B cell (primary cell): ENCODE results near the gene GNPDA1.

Experiments used
- EZH2 ChIP-seq: IDR thresholded peaks from 2 replicates; pipeline ENCODE4 v1.6.1; 2012; ENCODE audit warnings: borderline replicate concordance, low read depth, mild to moderate bottlenecking, moderate library complexity, low read length; ENCODE audit not compliant: insufficient read depth, poor library complexity, severe bottlenecking
- TF ChIP-seq, protein P1 (sequence below): fragments of 200-600 bp; IDR thresholded peaks from one replicate; pipeline ENCODE4 v1.8.0; 2022; ENCODE audit warnings: antibody characterized with exemption, mild to moderate bottlenecking

DNA sequence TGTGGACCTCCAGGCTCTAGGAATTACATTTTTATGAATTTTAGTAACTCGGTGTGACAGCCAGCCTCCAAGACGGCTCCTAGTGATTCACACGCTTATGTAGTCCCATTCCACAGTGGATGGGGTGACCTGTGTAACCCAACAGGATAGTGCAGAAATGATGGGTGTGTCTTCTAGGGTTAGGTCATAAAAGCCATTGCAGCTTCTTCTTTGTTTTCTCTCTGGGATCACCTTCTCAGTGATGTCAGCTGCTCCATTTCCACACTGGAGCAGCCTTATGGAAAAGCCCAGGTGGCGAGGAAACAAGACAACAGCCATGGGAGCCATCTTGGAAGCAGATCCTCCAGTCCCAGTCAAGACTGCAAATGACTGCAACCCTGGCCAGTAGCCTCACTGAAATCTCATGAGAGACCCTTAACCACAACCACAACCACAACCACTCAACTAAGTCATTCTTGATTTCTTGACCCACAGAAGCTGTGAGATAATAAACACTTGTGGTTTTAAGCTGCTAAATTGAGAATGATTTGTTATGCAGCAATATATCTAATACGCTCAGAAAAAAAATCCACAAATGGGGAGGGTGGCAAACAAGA, 5.1 kb upstream of the GNPDA1 start:
- TF ChIP-seq, protein P1, sequence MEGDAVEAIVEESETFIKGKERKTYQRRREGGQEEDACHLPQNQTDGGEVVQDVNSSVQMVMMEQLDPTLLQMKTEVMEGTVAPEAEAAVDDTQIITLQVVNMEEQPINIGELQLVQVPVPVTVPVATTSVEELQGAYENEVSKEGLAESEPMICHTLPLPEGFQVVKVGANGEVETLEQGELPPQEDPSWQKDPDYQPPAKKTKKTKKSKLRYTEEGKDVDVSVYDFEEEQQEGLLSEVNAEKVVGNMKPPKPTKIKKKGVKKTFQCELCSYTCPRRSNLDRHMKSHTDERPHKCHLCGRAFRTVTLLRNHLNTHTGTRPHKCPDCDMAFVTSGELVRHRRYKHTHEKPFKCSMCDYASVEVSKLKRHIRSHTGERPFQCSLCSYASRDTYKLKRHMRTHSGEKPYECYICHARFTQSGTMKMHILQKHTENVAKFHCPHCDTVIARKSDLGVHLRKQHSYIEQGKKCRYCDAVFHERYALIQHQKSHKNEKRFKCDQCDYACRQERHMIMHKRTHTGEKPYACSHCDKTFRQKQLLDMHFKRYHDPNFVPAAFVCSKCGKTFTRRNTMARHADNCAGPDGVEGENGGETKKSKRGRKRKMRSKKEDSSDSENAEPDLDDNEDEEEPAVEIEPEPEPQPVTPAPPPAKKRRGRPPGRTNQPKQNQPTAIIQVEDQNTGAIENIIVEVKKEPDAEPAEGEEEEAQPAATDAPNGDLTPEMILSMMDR = no peak
- TF ChIP-seq EZH2 = no peak
